AG04449 (cell line): ENCODE measurements around the gene RUNX1.

ENCODE experiments used
- CTCF ChIA-PET: fragments of 350-600 bp; formaldehyde crosslinking; extraction: SDS; loops from one replicate; lab custom pipeline; 2021; ENCODE audit warnings: antibody characterized with exemption; lab: Yijun Ruan, JAX
- POLR2A ChIA-PET: fragments of 400-600, 350-600 bp; formaldehyde crosslinking; extraction: SDS; loops from one replicate; lab custom pipeline; 2020; ENCODE audit warnings: antibody characterized with exemption, inconsistent platforms; lab: Yijun Ruan, JAX
- DNase-seq: peaks from one replicate; pipeline ENCODE4 v3.0.0-alpha.2; 2010; ENCODE audit warnings: low read depth, low spot score
- H3K4me3 ChIP-seq: 2 replicates; pipeline ENCODE4 v1.5.1; 2011; ENCODE audit warnings: low read depth, mild to moderate bottlenecking, control low read depth, low read length
- CTCF ChIP-seq: IDR thresholded peaks from one replicate; pipeline ENCODE4 v1.5.1; 2011; ENCODE audit warnings: mild to moderate bottlenecking, moderate library complexity, low read length, control low read depth, inconsistent platforms; ENCODE audit not compliant: insufficient read depth; ENCODE audit errors: missing control alignments

The RUNX1 gene

DNA sequence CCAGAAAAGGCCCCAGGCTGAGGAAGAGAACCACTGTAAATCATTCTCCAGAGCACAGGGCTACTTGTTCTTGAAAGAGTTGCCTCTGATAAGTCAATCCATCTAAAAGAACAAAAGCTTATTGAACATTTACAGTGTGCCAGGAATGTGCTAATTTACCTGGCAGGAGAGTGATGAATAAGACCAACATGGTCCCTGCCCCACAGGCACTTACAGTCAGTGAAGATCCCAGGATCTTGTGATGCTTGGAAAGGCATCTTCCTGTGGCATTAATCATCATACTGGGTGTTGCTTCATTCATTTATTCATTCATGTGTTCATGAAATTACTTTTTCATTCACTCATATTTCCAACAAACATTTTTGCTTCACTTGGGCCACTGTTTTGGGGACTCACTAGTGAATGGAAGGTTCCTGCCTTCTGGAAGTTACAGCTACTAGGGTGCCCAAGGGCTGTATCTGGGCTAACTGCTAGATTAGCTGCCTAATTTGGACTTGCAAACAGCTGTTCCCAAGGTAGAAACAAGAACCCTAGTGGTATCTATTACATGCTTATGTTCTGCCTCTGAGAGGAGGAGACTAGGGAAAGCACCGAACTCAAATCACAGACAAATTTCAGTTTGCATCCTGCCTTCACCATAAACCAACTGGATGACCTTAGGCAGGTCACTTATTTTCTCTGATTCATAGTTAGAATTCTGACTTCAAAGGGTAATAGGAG is 246.8 kb downstream of the RUNX1 start:
- ChIA-PET CTCF (interaction anchor here (1.0 to 1.6 kb wide), 2 partner anchors 9 to 57 kb away, joined by 3 read pairs; no protein-coding TSS in a partner anchor), POLR2A (interaction anchor here (0.7 kb wide), 1 partner anchor 11 kb away, joined by 3 read pairs; no protein-coding TSS in a partner anchor)
- no peak overlapping the region for H3K4me3 ChIP-seq
- no peak for DNase-seq
- TF ChIP-seq CTCF = no peak

GRCh38 chr21:34801519-34802132 is 247.5 kb downstream of the RUNX1 start:
- DNase-seq = no peak
- no peak overlapping the region for H3K4me3 ChIP-seq
- POLR2A ChIA-PET = no interaction called here
- no peak for TF ChIP-seq CTCF
- CTCF ChIA-PET = interaction anchor here (1.0 to 1.6 kb wide), 2 partner anchors 10 to 56 kb away, joined by 3 read pairs; no protein-coding TSS in a partner anchor

GRCh38 chr21:34800797-34801518 is 248.1 kb downstream of the RUNX1 start:
- POLR2A ChIA-PET = no interaction called here
- peak; percentile 19 for DNase-seq
- no peak overlapping the region for H3K4me3 ChIP-seq
- CTCF ChIA-PET = no interaction called here
- no peak for TF ChIP-seq CTCF

DNA sequence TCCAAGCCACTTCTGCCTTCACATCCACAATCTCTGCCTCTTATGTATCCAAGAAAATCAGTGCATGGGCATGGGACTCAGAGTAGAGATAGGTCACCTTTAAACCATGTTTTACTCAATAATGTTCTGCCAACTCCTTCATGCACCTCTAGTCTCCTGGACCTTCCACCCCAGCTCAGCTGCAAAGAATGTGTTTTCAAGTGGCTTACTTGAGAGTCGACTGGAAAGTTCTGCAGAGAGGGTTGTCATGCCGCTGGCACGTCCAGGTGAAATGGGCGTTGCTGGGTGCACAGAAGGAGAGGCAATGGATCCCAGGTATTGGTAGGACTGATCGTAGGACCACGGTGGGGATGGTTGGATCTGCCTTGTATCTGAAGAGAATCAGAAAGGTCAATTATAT is 250.0 kb downstream of the RUNX1 start:
- TF ChIP-seq CTCF = no peak
- H3K4me3 ChIP-seq = no peak overlapping the region
- no peak for DNase-seq
- CTCF ChIA-PET = no interaction called here
- POLR2A ChIA-PET = no interaction called here

DNA sequence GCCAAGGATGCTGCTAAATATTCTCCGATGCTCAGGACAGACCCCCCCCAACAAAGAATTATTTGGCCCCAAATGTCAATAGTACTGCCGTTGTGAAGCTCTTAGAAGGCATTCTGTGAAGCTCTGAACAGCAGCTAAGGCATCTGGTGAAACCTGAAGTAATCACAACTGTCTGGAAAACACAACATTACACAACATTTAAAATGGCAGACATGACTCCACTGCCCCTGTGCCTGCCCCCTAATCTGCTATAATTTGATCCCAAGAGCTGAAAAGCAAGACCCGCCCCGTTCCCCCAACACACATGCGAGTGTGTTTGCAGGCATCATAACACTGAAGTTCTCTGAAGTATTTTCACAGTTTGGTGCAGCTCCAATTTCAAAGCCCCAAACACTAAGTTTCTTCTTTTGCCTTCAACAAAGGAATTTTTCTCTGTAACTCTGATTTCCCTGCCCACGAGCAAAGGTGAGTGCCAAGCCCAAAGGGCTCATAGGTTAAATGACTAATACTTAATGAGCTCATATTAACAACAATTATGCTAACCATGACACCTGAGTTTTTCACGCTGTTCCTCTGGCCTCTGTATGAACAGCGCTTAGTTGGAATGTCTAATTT is 251.1 kb downstream of the RUNX1 start:
- CTCF ChIA-PET = interaction anchor here (0.9 to 2.0 kb wide), 3 partner anchors 52 to 817 kb away, joined by 3 to 7 read pairs (median 3); no protein-coding TSS in a partner anchor
- POLR2A ChIA-PET = no interaction called here
- DNase-seq = no peak
- no peak for TF ChIP-seq CTCF
- H3K4me3 ChIP-seq = no peak overlapping the region
